ENCODE results near the gene ARL15. TPM values are rescaled to one million over a fixed set of nuclear protein-coding genes. Genes with fewer than 3 reads are reported as not detected.

The ARL15 gene
- total and polyA plus RNA-seq, 9 of the 15 experiments (the other 6 are each of a cell fraction or from before 2014, with no cell fraction given): 18.5 to 80.4 (median 57.0) TPM

GRCh38 chr5:54313311-54314270 is 3.2 kb upstream of the ARL15 start (continued):
- no peak for TF ChIP-seq CHD7 (IDR thresholded peaks at IDR 0.05; ENCODE audit: low read depth, low read length)
- TF ChIP-seq ADNP (tag; IDR thresholded peaks at IDR 0.05): no peak
- TF ChIP-seq ZNF644 (tag; IDR thresholded peaks at IDR 0.05; ENCODE audit: low read depth): no peak
- TF ChIP-seq EZH2 (IDR thresholded peaks at IDR 0.05; ENCODE audit: borderline replicate concordance, low read depth, low read length): no peak
- no peak for TF ChIP-seq SREBF1 (IDR thresholded peaks at IDR 0.05; ENCODE audit: borderline replicate concordance, low read depth, low read length)
- TF ChIP-seq ZHX1 (conservative IDR thresholded peaks at IDR 0.05; ENCODE audit: low read length): no peak
- no peak for TF ChIP-seq KAT8 (IDR thresholded peaks at IDR 0.05; ENCODE audit: low read depth)
- no peak for TF ChIP-seq GMEB1 (CRISPR knock-in tag; IDR thresholded peaks at IDR 0.05)
- TF ChIP-seq PHTF2 (CRISPR knock-in tag; IDR thresholded peaks at IDR 0.05): no peak
- peak; percentile 71; the same call in 1 of the 2 replicates for TF ChIP-seq RAD51 (IDR thresholded peaks at IDR 0.05; ENCODE audit: borderline replicate concordance, low read depth)
- TF ChIP-seq ZNF133 (CRISPR knock-in tag; IDR thresholded peaks at IDR 0.05): no peak

All from K562 (cell line).